Measurements from ENCODE around the gene PXDC1.

Gene PXDC1

GRCh38 chr6:3707751-3708412 is 43.6 kb downstream of the PXDC1 start:
- DNase-seq: no peak
- ATAC-seq (replicated peaks): no peak
- Mint-ChIP-seq H3K9me3 (no peaks in the 10 kb centered on the region), H3K27me3 (peaks cover 30 to 32% of the 10 kb centered on the region in 2 donors), H3K27ac (no peak overlapping the region), H3K36me3 (ENCODE audit: insufficient read depth) (no peaks in the 10 kb centered on the region), H3K4me1 (ENCODE audit: low read depth in 2 of 2) (no peaks in the 10 kb centered on the region), H3K4me3 (no peak overlapping the region)

GRCh38 chr6:3707024-3707423 is 44.5 kb downstream of the PXDC1 start:
- Mint-ChIP-seq H3K36me3 (ENCODE audit: insufficient read depth) (no peaks in the 10 kb centered on the region), H3K9me3 (no peaks in the 10 kb centered on the region), H3K4me1 (ENCODE audit: low read depth in 2 of 2) (no peaks in the 10 kb centered on the region), H3K27me3 (peaks cover 36 to 40% of the 10 kb centered on the region in 2 donors), H3K27ac (no peak overlapping the region), H3K4me3 (no peak overlapping the region)
- no peak for ATAC-seq (replicated peaks)
- DNase-seq: no peak

GRCh38 chr6:3706547-3706946 is 45.0 kb downstream of the PXDC1 start:
- H3K27me3 Mint-ChIP-seq: peaks cover 36 to 40% of the 10 kb centered on the region in 2 donors
- no peak overlapping the region for H3K27ac Mint-ChIP-seq
- no peak overlapping the region for H3K4me3 Mint-ChIP-seq
- H3K9me3 Mint-ChIP-seq: no peaks in the 10 kb centered on the region
- H3K36me3 Mint-ChIP-seq (ENCODE audit: insufficient read depth): no peaks in the 10 kb centered on the region
- H3K4me1 Mint-ChIP-seq (ENCODE audit: low read depth in 2 of 2): no peaks in the 10 kb centered on the region
- no peak for DNase-seq
- ATAC-seq (replicated peaks): no peak

GRCh38 chr6:3701631-3702030 is 49.9 kb downstream of the PXDC1 start:
- no peak overlapping the region for H3K27ac Mint-ChIP-seq
- no peak overlapping the region for H3K4me3 Mint-ChIP-seq
- DNase-seq (no peak), ATAC-seq (replicated peaks) (no peak)
- H3K27me3 Mint-ChIP-seq: peaks cover 41 to 50% of the 10 kb centered on the region in 2 donors
- H3K36me3 Mint-ChIP-seq (ENCODE audit: insufficient read depth): peaks cover under 1% of the 10 kb centered on the region
- no peaks in the 10 kb centered on the region for H3K4me1 Mint-ChIP-seq (ENCODE audit: low read depth in 2 of 2)
- H3K9me3 Mint-ChIP-seq: no peaks in the 10 kb centered on the region

- Mint-ChIP-seq H3K36me3 (ENCODE audit: insufficient read depth) (peaks cover 3% of the 10 kb centered on the region), H3K4me3 (no peak overlapping the region), H3K27ac (no peak overlapping the region), H3K4me1 (ENCODE audit: low read depth in 2 of 2) (no peaks in the 10 kb centered on the region), H3K9me3 (no peaks in the 10 kb centered on the region), H3K27me3 (peaks cover 43 to 57% of the 10 kb centered on the region in 2 donors)
- DNase-seq (no peak), ATAC-seq (replicated peaks) (no peak)
These were observed 52.3 kb downstream of the PXDC1 start for GRCh38 chr6:3699231-3699630.

- no peaks in the 10 kb centered on the region for H3K4me1 Mint-ChIP-seq (ENCODE audit: low read depth in 2 of 2)
- DNase-seq (no peak), ATAC-seq (replicated peaks) (no peak)
- no peak overlapping the region for H3K27ac Mint-ChIP-seq
- H3K4me3 Mint-ChIP-seq: no peak overlapping the region
- peaks cover 43 to 61% of the 10 kb centered on the region in 2 donors for H3K27me3 Mint-ChIP-seq
- no peaks in the 10 kb centered on the region for H3K9me3 Mint-ChIP-seq
- peaks cover 3% of the 10 kb centered on the region for H3K36me3 Mint-ChIP-seq (ENCODE audit: insufficient read depth)
These were observed 53.5 kb downstream of the PXDC1 start for GRCh38 chr6:3698021-3698420.

GRCh38 chr6:3697609-3698008 is 53.9 kb downstream of the PXDC1 start:
- H3K9me3 Mint-ChIP-seq: no peaks in the 10 kb centered on the region
- DNase-seq (no peak), ATAC-seq (replicated peaks) (no peak)
- H3K27me3 Mint-ChIP-seq: peaks cover 39 to 57% of the 10 kb centered on the region in 2 donors
- no peaks in the 10 kb centered on the region for H3K4me1 Mint-ChIP-seq (ENCODE audit: low read depth in 2 of 2)
- H3K27ac Mint-ChIP-seq: no peak overlapping the region
- no peak overlapping the region for H3K4me3 Mint-ChIP-seq
- H3K36me3 Mint-ChIP-seq (ENCODE audit: insufficient read depth): peaks cover 3% of the 10 kb centered on the region

- Mint-ChIP-seq H3K9me3 (no peaks in the 10 kb centered on the region), H3K4me1 (ENCODE audit: low read depth in 2 of 2) (no peaks in the 10 kb centered on the region), H3K27me3 (peaks cover 38 to 52% of the 10 kb centered on the region in 2 donors), H3K4me3 (no peak overlapping the region), H3K27ac (no peak overlapping the region), H3K36me3 (ENCODE audit: insufficient read depth) (peaks cover 3% of the 10 kb centered on the region)
- DNase-seq (no peak), ATAC-seq (replicated peaks) (no peak)
These were observed 54.9 kb downstream of the PXDC1 start for GRCh38 chr6:3696525-3697088.

- Mint-ChIP-seq H3K27me3 (peaks cover 50 to 58% of the 10 kb centered on the region in 2 donors), H3K4me1 (ENCODE audit: low read depth in 2 of 2) (no peaks in the 10 kb centered on the region), H3K4me3 (no peak overlapping the region), H3K9me3 (no peaks in the 10 kb centered on the region), H3K36me3 (ENCODE audit: insufficient read depth) (peaks cover 3% of the 10 kb centered on the region), H3K27ac (no peak overlapping the region)
- ATAC-seq (replicated peaks): no peak
- DNase-seq: no peak
These were observed 56.3 kb downstream of the PXDC1 start for GRCh38 chr6:3695065-3695817.

GRCh38 chr6:3693831-3694230 is 57.7 kb downstream of the PXDC1 start:
- DNase-seq (no peak), ATAC-seq (replicated peaks) (no peak)
- peaks cover 53 to 58% of the 10 kb centered on the region in 2 donors for H3K27me3 Mint-ChIP-seq
- H3K4me1 Mint-ChIP-seq (ENCODE audit: low read depth in 2 of 2): no peaks in the 10 kb centered on the region
- no peak overlapping the region for H3K4me3 Mint-ChIP-seq
- H3K27ac Mint-ChIP-seq: no peak overlapping the region
- H3K9me3 Mint-ChIP-seq: no peaks in the 10 kb centered on the region
- peaks cover 3% of the 10 kb centered on the region for H3K36me3 Mint-ChIP-seq (ENCODE audit: insufficient read depth)

- H3K9me3 Mint-ChIP-seq: no peaks in the 10 kb centered on the region
- no peak overlapping the region for H3K27ac Mint-ChIP-seq
- H3K27me3 Mint-ChIP-seq: peaks cover 42 to 45% of the 10 kb centered on the region in 2 donors
- ATAC-seq (replicated peaks) (no peak), DNase-seq (no peak)
- no peaks in the 10 kb centered on the region for H3K36me3 Mint-ChIP-seq (ENCODE audit: insufficient read depth)
- H3K4me3 Mint-ChIP-seq: no peak overlapping the region
- no peaks in the 10 kb centered on the region for H3K4me1 Mint-ChIP-seq (ENCODE audit: low read depth in 2 of 2)
These were observed 61.0 kb downstream of the PXDC1 start for GRCh38 chr6:3690506-3690905.

- Mint-ChIP-seq H3K4me1 (ENCODE audit: low read depth in 2 of 2) (no peaks in the 10 kb centered on the region), H3K36me3 (ENCODE audit: insufficient read depth) (no peaks in the 10 kb centered on the region), H3K27me3 (peaks cover 47 to 54% of the 10 kb centered on the region in 2 donors), H3K4me3 (no peak overlapping the region), H3K27ac (no peak overlapping the region), H3K9me3 (no peaks in the 10 kb centered on the region)
- no peak for DNase-seq
- no peak for ATAC-seq (replicated peaks)
These were observed 63.7 kb downstream of the PXDC1 start for GRCh38 chr6:3687847-3688246.

- peaks cover 51 to 79% of the 10 kb centered on the region in 2 donors for H3K27me3 Mint-ChIP-seq
- no peaks in the 10 kb centered on the region for H3K4me1 Mint-ChIP-seq (ENCODE audit: low read depth in 2 of 2)
- no peaks in the 10 kb centered on the region for H3K36me3 Mint-ChIP-seq (ENCODE audit: insufficient read depth)
- peaks cover 0 to 2% of the 10 kb centered on the region in 2 donors for H3K9me3 Mint-ChIP-seq
- H3K4me3 Mint-ChIP-seq: no peak overlapping the region
- ATAC-seq (replicated peaks): no peak
- no peak for DNase-seq
- no peak overlapping the region for H3K27ac Mint-ChIP-seq
These were observed 68.2 kb downstream of the PXDC1 start for GRCh38 chr6:3683331-3683730.

- Mint-ChIP-seq H3K9me3 (peaks cover 0 to 2% of the 10 kb centered on the region in 2 donors), H3K27me3 (peaks cover 40 to 81% of the 10 kb centered on the region in 2 donors), H3K4me1 (ENCODE audit: low read depth in 2 of 2) (no peaks in the 10 kb centered on the region)
These were observed 72.6 kb downstream of the PXDC1 start for GRCh38 chr6:3678946-3679345.

More at GRCh38 chr6:3678946-3679345, 72.6 kb downstream of the PXDC1 start:
- Mint-ChIP-seq H3K36me3 (ENCODE audit: insufficient read depth) (no peaks in the 10 kb centered on the region), H3K4me3 (no peak overlapping the region), H3K27ac (no peak overlapping the region)
- no peak for DNase-seq
- ATAC-seq (replicated peaks): no peak

Measured in effector memory CD8-positive, alpha-beta T cell (primary cell).